HG03039 (cell line): ENCODE data around the gene NEURL4.
"Not testable (repeated sequence)": the region's sequence is repeated elsewhere in the genome, so short reads cannot be mapped to it uniquely, and the experiment has no call there.

Experiments
- ATAC-seq: cut with Tn5 transposase; IDR thresholded peaks from one replicate; pipeline ENCODE4 v1.9.1; 2021; ENCODE audit warnings: mild to moderate bottlenecking, moderate library complexity; ENCODE audit not compliant: unreplicated experiment

Gene NEURL4

GRCh38 chr17:7328840-7329373 lies at the start of gene NEURL4:
TSS of gene NEURL4 (minus strand) at chr17:7329335. CDS start at chr17:7329312, 23 bp downstream.
- ATAC-seq: no peak

DNA sequence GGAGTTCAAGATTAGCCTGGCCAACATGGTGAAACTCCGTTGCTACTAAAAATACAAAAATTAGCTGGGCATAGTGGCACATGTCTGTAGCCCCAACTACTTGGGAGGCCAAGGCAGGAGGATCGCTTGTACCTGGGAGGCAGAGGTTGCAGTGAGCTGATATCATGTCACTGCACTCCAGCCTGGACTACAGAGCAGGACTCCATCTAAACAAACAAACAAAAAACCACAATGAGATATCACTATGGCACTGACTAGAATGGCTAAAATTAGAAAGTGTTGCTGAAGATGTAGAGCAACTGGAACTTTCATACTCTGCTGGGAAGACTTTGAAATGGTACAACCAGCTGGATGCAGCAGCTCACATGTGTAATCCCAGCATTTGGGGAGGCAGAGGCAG lies 45.2 kb upstream of the NEURL4 start:
- no peak for ATAC-seq

- ATAC-seq: no peak
These were observed 41.7 kb upstream of the NEURL4 start for GRCh38 chr17:7370853-7371252.

- ATAC-seq: no peak
These were observed 40.7 kb upstream of the NEURL4 start for GRCh38 chr17:7369825-7370224.

DNA sequence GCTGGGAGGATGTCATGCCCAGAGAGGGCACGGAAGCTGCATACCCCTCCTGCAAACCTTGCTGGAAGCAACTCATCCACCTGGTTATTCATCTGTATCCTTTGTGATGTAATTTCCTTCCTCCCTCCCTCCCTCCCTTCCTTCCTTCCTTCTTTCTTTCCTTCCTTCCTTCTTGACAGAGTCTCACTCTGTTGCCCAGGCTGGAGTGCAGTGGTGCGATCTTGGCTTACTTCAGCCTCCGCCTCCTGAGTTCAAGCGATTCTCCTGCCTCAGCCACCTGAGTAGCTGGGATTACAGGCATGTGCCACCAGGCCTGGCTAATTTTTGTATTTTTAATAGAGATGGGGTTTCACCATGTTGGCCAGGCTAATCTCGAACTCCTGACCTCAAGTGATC lies 39.5 kb upstream of the NEURL4 start:
- ATAC-seq: not testable (repeated sequence)

GRCh38 chr17:7367918-7368598 lies 38.9 kb upstream of the NEURL4 start:
- no peak for ATAC-seq

GRCh38 chr17:7367083-7367482 lies 37.9 kb upstream of the NEURL4 start:
- ATAC-seq: no peak

DNA sequence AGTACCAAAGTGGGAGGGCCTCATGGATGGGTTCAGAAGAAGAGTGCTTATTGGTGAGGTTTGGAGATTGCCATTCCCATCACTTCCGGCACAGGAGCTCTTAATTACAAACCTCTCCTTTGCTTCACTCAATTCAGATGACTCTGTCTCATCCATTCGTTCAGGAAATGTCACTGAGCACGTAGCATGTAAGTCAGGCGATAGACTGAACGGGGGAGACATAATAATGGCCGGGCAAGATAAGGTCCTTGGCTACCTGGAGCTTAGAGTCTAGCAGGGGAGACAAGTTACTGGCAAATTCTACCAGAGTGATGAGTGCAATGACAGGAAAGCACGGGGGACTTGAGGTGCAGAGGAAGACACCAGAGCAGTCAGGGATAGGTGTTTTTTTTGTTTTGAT lies 36.8 kb upstream of the NEURL4 start:
- ATAC-seq: not testable (repeated sequence)

GRCh38 chr17:7363311-7363710 lies 34.2 kb upstream of the NEURL4 start:
- ATAC-seq: no peak

DNA sequence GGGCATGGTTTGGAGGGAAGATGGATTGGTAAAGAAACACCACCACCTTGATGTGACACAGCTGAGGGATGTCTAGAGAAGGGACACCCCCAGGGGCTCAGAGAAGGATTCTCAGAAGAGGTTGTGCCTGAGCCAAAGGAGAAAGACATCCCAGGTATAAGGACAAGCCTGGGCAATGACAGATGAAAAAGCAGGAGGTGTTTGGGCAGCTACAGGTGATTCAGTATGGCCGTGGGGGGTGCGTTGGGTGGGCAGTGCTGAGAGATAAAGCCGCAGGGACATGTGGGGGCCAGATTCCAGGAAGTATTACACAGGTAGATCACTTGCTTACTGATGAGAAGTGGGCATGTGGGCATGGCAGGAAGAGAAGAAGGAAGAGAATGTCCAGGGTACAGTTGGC lies 32.8 kb upstream of the NEURL4 start:
- no peak for ATAC-seq

DNA sequence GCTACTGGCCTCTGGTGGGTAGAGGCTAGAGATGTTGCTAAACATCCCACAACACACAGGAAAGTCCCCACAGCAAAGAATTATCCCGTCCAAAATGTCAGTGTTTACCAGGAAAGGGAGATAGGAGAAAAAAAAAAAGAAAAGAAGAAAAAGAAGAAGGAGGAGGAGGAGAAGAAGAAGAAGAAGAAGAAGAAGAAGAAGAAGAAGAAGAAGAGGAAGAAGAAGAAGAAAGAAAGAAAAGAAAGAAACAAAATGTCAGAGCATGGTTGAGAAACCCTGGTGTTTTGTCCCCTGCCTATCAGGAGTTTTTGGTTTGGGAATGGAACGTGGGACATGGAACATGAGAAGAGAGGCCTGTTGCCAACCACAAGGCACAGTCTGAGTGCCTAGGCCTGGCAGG lies 28.2 kb upstream of the NEURL4 start:
- ATAC-seq: no peak

GRCh38 chr17:7356756-7357155 lies 27.6 kb upstream of the NEURL4 start:
- no peak for ATAC-seq

- ATAC-seq: no peak
These were observed 27.0 kb upstream of the NEURL4 start for GRCh38 chr17:7356072-7356549.

DNA sequence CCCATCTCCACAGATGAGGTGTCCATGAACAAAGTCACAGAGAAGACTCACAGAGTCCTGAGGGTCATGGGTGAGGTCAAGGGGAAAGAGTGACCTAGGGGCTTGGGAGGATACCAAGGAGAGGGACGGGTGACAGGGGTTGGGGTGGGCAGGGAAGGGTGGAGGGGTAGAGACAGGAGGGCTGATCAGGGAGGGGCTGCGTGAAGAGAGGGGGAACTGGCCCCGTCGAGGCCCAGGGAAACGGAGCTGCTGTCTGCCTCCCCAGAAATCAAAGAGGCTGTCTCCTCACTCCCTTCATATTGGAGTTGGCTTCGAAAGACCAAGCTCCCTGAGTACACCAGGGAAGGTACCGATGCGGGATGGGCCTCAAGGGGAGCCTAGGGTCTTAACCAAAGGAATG lies 26.4 kb upstream of the NEURL4 start:
- ATAC-seq: no peak

GRCh38 chr17:7355053-7355452 lies 25.9 kb upstream of the NEURL4 start, which contains the start of gene TMEM95:
TSS of gene TMEM95 (plus strand) at chr17:7355156. CDS start at chr17:7355205, 49 bp downstream.
- ATAC-seq: no peak

GRCh38 chr17:7354262-7354843 lies 25.2 kb upstream of the NEURL4 start:
- ATAC-seq: no peak

- ATAC-seq: no peak
These were observed 23.9 kb upstream of the NEURL4 start for GRCh38 chr17:7352910-7353635.

DNA sequence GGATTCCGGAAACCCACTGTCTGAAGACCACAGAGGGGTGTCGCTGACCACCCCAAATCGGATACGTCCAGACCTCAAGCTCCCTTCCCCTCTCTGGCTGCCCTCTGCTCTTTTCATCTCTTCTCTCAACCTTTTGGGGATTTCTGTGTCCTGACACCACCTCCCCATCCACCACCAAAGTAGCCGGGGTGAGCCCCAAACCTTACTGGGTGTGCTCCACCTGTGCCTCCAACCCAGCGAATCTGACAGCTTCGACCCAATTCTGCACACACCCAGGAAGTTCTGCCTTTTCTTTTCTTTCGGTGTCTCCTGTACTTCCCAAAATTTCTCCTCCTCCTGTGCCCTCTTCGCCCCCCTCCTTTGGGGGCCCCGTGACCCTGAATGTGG lies 23.4 kb upstream of the NEURL4 start:
- ATAC-seq: no peak

DNA sequence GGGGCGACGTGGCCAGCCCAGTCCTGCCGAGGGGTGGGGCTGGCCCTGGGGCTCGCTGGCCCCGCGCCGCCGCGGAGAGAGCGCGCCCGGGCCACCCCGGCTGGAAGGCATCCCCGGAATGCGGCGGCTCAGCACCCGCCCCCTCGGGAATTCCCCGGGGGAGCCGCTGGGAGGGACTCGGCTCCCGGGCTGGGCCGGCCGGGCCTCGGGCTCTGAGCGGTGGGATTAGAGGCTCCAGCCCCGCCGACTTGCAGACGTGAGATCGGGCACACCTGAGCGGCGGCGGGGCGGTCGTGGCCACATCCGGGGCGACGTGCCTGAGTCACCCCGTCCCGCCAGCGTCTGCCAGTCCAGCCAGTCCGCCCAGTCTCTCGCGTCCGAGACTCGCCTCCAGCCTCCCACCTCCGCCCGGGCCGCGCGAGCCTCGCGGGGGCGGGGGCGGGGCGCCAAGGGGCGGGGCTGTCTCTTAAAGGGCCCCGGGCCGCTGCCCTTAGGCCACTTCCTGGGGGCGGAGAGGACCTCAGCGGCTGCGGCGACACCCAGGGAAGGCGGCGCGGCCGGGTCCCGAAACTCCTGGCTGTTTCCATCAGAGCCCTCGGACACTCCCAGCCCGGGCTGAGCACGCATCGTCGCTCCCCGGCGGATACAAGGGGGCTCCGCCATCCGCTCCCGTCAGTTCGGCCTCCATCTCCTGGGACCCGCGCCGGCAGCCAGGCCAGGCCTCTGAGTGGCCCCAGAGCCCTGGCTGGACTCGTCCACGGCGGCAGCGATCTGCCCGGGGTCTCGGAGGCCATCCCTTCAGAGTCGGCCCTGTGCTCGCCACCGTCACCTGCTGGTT lies 22.7 kb upstream of the NEURL4 start, which contains the start of gene KCTD11:
TSS of gene KCTD11 (plus strand) at position 498 of the 838 bp plus-strand sequence.
- ATAC-seq: peak; percentile 50

GRCh38 chr17:7348478-7349242 lies 19.5 kb upstream of the NEURL4 start:
- no peak for ATAC-seq
